RPMI8226 (cell line): ENCODE data around the gene PODNL1.
"Not testable (repeated sequence)": the region's sequence is repeated elsewhere in the genome, so short reads cannot be mapped to it uniquely, and the experiment has no call there.

ENCODE experiments used
- DNase-seq: peaks from one replicate; pipeline ENCODE4 v3.0.0-alpha.2; 2015

Gene PODNL1

GRCh38 chr19:13972368-13973155, 34.3 kb upstream of the PODNL1 start:
- DNase-seq = no peak

GRCh38 chr19:13971868-13972267, 33.7 kb upstream of the PODNL1 start:
- not testable (repeated sequence) for DNase-seq

GRCh38 chr19:13969897-13970296, 31.7 kb upstream of the PODNL1 start:
- DNase-seq = no peak

GRCh38 chr19:13968999-13969398, 30.8 kb upstream of the PODNL1 start:
- no peak for DNase-seq

DNA sequence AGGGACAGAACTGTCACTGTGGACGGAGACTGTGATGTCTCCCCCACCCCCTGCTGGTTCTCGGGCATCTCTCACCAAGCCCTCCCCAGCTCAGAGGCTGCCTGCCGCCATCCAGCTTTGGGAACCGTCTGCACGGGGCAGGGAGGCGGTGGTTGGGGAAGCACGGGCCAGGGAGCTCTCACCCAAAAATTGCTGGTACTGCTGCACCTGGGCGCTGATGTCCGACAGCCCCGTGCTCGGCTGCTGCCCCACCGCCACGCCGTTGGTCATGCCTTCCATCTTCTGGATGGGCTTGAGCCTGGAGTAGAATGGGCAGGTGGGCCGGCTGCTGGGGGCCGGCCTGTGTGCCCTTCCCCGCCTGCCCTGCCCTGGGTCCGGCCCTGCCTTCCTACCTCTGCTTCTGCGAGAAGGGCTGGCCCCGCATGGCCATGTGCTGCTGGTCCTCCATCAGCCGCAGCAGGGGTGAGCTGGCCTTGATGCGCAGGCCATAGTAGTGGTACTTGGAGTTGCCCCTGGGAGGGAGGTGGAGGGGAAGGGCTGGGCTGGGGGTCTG, 30.2 kb upstream of the PODNL1 start:
- DNase-seq = no peak

GRCh38 chr19:13967206-13967605, 29.0 kb upstream of the PODNL1 start:
- DNase-seq = not testable (repeated sequence)

DNA sequence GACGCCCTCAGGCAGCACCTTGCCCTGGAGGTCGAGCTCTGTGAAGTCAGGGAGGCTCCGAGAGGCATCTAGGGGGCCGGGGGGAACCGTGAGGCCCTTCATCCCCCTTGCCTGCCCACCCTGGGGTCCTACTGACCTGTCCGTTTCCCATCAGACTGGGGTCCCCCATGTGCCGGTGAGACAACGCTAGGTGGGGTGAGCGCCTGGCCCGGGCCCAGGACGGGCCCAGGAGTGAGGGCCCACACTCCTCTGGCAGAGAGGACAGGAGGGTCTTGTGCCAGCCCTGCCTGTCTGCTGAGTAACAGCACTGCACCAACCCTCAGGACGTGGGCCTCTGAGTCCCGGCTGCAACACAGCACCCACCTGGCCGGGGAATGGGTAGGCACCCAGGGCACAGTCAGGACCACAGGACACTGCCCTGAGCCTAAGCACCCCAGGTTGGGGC, 28.5 kb upstream of the PODNL1 start:
- no peak for DNase-seq

DNA sequence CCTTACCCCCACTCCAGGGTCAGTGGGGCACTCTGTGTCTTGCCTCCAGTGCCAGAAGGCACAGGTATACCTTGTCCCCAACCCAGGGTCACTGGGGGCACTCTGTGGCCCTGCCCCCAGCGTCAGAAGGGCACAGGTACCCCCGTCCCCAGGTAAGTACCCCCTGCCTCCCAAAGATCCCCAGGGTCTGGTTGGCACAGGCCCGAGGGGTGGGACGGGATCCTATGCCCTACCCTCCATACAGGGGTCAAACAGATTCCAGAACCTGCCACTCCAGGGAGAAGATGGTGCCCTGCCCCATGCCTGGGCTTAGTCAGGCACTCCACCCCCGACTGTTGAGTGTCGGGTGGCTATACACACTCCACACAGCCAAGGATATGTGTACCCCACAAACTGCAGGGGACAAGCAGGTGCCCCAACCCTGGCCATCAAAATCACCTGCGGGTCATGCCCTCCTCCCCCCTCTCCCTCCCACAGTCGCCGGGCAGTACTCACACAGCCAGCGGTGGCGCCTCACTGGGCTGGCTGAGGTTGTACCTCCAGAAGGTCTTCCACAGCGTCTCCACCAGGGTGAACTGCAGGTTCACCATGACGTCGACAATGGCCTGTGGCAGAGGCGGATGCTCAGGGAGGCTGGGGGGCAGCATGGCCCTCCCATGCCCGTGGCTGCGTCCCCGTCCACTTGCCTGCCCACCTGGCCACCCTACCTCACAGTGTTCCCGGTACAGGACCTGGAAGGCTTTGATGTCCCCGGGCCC, 27.9 kb upstream of the PODNL1 start:
- no peak for DNase-seq

- DNase-seq = no peak
Observed at GRCh38 chr19:13965377-13965896, 27.2 kb upstream of the PODNL1 start.

- DNase-seq = no peak
Observed at GRCh38 chr19:13964776-13965175, 26.6 kb upstream of the PODNL1 start.

GRCh38 chr19:13963603-13964105, 25.4 kb upstream of the PODNL1 start:
- DNase-seq = no peak

DNA sequence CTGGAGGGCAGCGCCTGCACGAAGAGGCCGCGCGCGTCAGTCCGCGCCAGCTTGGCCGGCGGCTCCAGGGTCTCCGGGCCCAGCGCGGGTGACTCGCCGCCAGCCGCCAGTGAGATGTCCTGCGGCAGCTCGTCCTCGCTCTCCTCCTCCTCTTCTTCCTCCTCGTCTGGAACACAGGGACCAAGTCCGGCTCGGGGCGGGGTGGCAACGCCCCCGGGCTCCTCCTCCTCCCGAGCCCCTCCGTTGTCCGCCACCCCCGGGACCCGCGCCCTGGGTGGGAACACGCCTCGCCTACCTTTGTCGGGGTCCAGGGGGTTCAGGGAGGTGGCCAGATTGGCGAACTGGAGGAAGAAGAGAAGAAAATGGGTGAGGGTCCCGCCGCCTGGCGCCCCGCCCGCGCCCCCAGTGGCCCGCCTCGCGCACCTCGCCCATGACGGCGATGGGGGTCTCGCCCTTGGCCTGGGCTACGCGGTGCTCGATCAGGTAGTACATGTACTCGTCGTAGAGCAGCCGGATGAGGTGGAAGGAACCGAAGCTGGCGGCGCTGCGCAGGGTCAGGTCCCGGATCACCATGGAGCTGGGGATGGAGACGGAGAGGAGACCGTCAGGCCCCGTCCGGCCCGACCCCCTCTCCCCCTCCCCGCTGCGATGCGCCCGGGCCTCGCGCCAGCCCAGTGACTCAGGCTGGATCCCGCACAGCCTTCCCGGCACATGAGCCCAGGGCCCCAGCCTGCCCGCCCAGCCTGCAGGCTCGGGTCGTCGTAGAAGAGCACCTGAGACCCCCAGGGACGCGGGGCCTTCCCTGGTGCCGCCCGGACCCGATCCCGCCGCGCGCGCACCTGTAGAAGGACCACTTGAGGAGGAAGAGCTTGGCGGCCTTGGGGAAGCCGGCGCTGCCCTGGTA, 24.7 kb upstream of the PODNL1 start:
- no peak for DNase-seq

DNA sequence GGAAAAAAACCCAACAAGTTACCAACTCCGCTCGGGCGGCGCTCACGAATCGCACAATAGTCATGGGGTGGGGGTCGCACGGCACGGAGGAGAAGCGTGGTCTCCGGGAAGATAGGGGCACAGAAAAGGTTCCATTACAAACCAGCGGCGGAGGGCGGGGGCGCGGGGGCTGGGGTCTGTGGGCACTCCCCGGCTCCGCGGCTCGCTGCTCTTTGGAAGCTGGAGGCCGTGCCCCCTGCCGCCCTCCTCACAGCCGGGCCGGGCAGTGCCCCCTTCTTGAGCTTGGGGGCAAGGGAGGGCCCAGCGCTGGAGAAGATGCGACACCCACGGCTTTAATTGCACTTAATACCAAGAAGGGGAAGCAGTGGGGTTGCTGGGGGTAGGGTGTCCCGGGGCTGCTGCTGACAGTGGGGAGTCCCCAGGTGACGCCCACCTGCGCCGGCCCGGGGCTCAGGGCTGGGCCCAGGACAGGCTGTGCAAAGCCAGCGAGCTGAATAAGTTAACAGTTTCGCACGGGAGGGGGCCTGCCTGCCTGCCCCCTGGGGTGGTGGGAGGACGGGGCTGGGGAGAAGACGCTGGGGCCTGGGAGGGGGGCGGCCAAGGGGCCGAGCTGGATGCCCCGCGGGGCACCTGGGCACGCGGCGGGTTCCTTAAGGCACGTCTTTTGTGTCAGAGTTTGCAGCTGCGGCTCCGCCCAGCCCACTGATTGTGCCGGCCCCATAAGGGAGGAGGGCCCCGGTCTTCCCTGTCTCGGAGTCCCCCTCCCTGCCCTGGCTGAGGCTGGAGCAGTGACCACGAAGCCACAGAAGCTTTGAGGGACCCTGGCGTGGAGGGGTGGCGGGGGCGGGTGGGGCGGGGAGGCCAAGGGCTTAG, 23.8 kb upstream of the PODNL1 start:
- no peak for DNase-seq

DNA sequence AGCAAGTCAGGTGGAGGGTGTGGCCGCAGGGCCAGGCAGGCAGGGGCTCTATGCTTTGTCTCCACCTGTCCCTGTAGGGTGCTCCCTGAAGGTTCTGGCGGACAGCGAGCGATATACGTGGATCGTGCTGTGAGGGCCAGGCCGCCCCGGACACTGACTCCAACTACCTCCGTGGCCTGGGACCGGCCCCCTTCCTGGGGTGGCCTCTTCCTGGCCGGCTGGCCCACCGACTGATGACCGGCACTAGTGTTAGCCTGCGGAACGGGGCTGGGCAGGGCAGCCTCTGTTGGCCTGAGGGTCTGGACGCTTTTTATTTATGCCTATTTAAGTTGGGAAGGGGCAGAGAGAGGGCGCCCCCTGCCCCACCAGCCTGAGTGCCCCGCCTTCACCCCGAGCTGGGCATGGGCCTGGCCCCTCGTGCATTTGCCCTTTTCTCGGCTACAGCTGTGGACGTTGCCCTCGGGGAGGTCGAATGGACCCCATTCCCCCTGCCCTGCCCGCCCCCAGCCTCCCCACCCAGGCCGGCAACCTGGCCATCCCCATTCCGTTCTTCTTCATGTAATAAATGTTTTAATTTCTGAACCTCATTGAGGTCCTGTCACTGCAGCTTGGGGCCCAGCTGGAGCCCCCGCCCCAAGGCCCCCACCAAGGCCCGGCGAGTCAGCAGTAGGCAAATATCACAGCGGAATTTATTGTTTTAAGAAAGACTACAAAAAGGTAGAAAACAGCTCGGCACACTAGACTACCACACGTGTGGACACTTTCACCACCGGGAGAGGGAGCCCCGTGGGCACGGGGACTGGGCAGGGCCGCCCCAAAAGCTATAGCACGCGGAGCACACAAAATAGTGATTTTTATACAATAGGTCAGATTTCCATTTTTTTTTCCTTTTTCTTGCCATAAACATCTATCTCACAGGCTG, 22.9 kb upstream of the PODNL1 start:
- DNase-seq = no peak

GRCh38 chr19:13959962-13960862, 22.0 kb upstream of the PODNL1 start:
- DNase-seq = no peak

DNA sequence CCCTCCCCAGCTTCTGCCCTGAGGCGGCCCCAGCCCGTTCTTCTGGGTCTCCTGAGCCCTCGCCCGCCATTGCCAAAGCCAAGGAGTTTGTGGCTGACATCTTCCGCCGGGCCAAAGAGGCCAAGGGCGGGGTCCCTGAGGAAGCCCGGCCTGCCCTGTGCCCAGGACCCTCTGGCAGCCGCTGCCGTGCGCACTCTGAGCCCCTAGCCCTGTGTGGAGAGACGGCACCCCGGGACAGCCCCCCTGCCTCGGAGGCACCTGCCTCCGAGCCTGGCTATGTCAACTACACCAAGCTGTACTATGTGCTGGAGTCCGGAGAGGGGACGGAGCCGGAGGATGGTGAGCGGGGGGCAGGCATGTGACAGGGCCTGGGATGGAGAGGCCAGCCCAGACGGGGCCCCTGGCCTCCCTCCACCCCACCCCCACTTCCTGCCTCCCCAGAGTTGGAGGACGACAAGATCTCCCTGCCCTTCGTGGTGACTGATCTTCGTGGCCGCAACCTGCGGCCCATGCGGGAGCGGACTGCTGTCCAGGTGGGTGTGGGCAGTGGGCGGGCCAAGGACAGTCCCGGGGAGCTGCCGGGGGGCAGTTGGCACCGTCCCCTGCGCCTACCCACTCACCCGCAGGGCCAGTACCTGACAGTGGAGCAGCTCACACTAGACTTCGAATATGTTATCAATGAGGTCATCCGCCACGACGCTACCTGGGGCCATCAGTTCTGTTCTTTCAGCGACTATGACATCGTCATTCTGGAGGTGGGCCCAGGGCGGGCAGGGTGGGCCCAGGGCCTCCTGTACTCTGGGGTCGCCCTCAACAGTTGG, 21.1 kb upstream of the PODNL1 start:
- DNase-seq = no peak

- no peak for DNase-seq
Observed at GRCh38 chr19:13958043-13958442, 19.8 kb upstream of the PODNL1 start.

- no peak for DNase-seq
Observed at GRCh38 chr19:13957051-13957450, 18.8 kb upstream of the PODNL1 start.
